Fibroblast of skin of right biceps (primary cell): ENCODE results near the gene DTNBP1.

Source experiments
- DNase-seq: peaks from one replicate; pipeline ENCODE4 v3.0.0-alpha.2; 2013

The DTNBP1 gene

DNA sequence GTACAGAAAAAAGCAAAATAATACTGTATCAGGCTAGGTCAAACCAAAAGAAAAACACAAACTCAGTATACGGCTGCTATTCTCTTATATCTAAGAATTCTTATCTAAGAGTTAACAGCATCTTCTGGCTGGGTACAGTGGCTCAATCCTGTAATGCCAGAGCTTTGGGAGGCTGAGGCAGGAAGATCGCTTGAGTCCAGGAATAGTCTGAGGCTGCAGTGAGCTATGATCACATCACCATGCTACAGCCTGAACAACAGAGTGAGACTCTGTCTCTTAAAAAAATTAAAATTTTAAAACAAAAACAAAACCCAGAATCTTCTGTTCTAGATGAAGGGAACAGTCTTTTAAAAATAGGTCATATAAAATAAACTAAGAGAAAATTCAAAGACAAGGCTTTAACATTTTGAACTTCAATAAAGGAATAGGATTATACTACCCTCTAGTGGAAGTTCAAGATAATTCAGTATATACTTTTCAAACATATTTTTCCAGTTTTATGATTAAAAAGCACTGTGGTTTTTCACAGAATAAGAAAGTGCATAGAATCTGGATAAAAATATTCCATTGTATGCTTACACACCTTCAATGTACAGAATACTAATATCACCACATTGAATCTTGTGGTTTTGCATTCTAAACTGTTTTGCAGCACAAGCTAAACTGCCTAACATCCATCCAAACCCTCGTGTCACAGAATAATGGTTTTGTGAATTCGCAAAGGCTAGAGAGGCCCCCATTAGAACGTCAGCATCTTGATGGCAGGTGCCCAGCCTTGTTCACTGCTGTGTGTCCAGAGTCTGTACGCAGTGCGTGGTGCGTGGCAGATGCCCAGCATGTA, 39.3 kb downstream of the DTNBP1 start:
- DNase-seq, result peak; percentile 27

DNA sequence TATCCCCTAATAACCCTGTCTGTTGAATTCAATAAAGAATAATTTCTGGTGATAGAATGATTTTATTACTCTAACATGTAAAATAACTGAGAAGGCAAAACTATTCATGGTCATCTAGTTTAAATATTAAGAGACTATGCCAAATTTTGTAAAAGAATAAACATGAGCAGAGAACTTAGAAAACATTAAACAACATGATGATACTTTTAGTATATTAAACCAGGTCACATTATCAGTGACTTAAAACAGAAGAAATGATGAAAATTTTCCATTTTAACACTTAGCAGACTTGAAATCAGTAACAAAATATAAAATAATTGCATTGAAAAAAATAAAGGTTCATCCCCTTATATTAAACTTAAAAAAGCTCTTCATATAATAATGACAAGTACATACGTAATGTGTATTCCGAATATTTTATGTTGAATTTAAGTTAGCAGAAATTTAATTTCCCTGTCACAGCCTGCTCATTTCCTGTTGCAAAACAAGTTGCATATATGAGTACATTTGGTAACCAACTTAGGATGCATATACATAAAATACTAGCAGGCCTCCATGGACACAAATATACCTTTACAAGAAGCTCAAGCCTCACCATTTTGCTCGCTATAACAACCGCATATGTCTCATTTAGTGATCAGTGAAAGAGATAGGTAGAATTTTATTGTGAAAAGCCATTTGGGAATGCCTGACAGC, 40.6 kb downstream of the DTNBP1 start:
- DNase-seq, result peak; percentile 11

DNA sequence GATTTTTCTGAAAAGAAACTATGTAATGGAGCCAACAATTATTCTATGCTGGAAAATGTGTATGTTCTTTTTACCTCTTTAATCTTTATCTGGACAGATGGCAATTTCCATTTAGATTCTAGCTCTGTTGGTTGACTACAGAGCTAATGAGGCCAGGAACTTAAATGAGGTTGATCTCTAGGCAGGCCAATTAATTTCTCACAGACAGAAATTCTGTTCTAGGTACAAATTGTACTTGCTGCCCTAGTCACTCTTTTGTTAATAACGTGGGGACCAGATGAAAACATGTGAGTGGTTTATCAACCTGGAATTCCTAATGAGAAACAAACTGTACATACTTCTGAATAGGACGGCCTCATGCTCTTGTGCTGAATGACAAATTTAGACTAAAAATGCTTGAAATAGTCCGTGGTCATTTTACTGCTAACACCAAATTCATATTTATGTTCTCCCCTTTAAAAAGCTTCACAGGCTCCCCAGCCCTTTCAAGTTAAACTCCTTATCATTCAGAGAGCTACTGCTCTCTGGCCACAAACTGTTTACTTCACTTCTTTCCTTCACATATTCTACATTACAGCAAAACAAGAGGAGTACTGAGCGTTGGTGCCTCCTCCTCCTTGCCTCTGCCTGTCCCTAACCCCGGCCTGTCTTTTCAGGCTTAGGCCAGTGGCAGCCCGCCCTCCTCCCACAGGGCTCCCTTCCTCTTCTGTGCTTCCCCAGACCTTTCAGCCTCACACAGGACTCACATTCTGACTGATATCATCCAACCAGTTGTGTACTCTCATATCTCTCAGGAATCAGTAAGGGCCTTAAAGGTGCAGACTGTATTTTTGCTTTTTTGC, 41.4 kb downstream of the DTNBP1 start:
- no peak for DNase-seq

DNA sequence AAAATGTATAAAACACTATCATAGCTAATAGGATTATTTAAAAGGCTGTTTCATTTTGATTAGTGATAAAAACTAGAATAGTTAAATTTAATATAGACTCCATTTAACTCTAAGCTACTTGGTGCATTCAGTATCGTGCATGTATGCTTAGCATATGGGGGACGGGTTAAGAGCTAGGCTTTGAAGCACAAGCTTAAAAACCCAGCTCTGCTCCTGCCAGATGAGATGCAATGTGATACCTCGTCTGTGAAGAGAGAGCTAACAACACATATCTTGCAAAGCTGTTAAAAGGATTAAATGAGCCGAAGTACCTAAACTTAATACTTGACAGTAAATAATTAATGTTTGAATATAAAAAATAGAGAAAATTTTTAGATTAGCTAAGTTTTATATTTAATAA, 42.2 kb downstream of the DTNBP1 start:
- DNase-seq, result no peak

DNA sequence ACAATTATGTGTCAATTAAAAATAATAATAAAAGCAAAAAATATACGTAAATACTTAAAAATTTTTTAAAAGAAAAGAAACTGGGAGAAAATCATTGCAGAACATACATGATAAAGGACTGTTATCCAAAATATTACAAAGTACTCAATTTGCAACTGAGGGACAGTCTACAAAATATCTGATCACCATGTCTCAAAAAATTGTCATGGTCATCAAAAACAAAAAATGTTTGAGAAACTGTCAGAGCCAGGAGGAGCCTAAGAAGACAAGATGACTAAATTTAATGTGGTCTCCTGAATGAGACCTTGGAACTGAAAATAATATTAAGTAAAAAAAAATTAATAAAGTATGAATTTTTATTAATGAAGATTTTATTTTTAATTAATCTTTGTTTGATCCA, 43.5 kb downstream of the DTNBP1 start:
- no peak for DNase-seq

DNA sequence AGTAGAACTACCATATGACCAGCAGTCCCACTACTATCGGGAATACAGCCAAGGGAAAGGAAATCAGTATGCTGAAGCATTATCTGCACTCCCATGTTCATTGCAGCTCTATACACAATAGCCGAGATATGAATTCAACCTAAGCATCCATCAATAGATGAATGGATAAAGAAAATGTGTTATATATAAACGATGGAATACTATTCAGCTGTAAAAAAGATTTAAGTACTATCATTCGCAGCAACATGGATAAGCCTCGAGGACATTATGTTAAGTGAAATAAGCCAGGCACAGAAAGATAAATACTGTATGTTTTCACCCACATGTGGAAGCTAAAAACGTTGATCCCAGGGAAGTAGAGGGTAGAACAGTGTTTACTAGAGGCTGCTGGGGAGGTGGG, 44.1 kb downstream of the DTNBP1 start:
- DNase-seq, result no peak

DNA sequence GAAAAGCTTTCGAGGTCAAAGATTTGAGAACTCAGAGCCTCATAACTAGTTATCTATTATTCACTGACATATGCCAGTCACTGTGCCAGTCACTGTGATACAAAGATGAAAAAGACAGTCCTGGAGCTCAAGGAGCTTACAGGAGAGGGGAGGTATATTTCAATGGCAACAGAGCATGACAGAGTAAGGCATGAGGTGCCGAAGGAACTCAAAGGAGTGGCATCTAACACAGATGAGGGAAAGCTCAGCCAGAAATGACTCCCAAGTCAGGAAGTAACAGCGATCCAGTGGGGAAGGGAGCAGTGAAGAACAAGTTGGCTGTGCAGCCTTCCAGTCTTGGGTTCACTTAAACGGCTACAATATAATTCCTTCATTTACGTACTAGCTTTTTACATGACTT, 46.6 kb downstream of the DTNBP1 start:
- DNase-seq, result no peak

DNA sequence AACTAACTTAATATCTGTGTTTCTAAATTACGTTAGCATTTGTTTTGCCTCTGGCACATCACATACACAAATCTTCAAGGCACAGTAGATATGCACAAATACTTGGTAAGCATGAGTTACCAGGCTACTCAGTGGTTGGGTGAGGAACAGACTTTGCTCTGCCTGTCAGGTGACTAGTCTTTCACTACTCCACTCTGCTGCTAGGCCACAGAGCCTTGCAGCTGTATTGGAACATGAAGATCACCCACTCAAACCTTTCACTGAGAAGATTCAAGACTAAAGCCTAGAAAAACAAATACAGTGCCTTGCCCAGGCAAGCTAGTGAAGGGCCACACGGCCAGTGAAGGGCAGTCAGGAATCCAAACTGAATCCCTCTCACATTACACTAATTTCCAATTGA, 47.0 kb downstream of the DTNBP1 start:
- DNase-seq, result no peak

DNA sequence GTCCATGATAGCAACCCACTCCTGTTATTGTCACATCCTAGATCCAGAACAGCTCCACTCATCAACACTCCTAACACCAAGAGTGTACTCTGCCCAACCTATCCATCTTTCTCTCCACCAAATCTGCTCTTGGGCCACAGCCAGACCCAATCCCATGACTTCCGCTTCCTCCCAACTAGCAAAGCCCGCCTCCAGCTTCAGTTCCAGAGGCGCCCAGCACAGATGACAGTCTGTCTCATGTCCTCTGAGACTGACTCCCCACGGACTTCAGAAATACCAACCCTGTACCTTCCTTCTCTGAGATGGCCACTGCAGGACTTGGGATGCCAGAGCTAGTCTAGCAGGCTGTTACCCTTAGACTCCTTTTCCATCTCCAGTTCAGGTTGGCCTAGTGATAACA, 48.6 kb downstream of the DTNBP1 start:
- DNase-seq, result no peak

DNA sequence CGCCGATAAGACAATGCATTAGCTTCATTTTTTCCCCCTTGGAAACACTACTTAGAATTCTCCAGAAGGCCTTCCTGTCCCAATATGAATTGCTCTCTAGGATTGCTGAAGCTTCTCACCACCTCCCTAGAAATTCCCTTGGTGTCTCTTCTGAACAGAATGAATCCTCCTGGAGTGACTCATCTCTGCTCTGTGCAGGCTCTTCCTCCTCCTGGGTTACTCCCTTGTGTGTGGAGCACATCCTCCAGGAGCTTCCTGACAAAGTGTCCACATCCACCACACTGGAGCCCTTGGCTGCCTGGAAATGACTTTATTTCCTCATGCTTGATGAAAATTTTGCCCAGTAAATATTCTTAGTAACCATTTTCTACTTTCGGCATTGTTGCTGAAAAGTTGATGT, 54.4 kb downstream of the DTNBP1 start:
- peak; percentile 91 for DNase-seq

DNA sequence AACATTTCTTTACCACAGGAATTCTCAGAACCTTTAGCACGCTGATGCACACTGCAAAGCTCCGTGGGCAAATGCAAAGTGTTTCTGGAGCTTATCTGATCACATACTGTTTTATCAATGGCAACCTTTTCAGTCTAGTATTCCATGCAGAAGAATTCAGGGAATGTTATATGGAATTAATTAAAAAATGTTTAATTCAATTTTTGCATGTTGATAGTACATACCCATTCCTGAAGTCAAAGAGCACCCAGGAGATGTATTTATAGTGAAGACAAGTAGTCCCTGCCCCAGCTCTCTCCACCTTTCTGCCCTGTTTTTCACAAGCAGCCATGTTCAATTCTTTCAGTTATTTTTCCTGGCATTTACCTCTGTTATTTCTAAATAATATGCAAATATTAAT, 55.2 kb downstream of the DTNBP1 start:
- DNase-seq, result no peak

DNA sequence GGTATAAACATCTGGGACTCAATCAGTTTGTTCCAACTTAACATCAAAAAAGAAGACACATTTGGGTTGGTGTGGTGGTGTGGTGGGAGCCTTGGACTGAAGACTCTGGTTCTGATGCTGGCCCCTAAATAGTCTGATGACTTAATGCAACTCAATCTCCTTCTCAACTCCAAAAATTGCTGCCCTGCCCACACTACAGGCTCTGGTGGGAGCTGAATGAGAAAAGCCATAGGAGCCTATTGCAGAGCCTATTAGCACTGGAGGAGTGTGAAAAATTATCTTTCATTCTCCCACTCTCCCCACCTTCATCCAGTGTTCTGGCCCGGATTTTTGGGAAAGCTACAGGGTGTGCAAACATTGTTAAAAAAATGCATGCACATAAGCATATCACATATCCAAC, 56.5 kb downstream of the DTNBP1 start:
- no peak for DNase-seq

DNA sequence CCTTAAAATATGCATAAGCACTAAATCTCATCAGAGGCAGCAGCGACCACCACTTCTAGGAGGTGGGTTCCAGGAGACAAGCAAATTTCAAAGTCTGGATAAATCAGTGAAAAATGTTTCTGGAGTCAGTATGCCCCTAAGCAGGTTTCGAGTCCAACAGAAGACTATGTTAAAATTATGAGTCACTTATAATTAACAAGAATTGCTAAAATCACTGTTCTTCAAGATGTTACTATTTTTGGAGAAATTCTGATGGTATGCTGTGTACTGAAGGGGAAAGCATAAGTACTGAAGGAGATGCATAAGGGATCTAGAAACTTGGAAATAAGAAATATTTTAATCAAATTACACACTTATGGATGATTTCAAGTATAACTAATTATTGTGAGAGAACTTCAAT, 58.0 kb downstream of the DTNBP1 start:
- DNase-seq, result peak; percentile 23

DNA sequence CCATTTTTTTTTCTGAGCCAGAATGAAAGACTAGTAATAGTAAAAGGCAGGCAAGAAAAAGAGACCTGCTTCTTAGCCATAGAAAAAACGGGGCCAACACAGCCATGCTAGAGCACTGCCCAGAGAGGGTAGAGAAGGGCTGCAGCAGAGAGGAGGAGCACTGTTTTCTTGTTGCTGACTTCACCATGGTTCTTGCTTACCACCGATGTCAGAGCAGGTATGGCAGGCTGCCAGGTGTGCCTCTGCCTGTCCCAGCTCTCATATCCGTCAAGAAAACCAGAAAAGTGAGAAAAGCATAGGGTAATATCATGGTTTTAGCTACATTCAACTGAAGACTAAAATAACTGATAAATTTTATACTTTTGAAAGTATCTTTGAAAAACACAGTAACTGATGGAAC, 60.7 kb downstream of the DTNBP1 start:
- DNase-seq, result no peak

DNA sequence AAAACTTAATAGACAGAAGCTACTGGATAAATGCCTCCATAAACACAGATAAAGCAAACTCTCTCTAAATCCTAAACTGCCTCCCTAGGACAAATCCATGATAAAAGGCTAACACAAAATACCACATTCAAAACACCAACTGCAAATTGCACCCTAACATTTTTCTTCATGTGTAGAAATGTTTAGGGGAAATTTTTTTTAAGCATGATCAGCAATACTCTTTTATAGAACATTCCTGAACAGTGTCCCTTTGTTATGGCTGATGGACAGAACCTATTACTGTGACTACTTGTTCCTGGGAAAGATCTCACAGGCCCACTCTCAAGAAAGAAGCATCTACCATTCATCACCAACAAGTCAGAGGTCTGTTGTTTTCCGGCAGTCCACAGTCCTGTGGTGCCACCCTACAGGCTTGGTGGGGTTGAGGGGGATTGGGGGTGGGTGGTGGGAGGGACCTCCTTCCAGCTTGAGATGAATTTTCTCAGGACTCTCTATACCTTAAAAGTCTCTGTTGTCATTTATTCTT, 64.5 kb downstream of the DTNBP1 start:
- DNase-seq, result no peak

DNA sequence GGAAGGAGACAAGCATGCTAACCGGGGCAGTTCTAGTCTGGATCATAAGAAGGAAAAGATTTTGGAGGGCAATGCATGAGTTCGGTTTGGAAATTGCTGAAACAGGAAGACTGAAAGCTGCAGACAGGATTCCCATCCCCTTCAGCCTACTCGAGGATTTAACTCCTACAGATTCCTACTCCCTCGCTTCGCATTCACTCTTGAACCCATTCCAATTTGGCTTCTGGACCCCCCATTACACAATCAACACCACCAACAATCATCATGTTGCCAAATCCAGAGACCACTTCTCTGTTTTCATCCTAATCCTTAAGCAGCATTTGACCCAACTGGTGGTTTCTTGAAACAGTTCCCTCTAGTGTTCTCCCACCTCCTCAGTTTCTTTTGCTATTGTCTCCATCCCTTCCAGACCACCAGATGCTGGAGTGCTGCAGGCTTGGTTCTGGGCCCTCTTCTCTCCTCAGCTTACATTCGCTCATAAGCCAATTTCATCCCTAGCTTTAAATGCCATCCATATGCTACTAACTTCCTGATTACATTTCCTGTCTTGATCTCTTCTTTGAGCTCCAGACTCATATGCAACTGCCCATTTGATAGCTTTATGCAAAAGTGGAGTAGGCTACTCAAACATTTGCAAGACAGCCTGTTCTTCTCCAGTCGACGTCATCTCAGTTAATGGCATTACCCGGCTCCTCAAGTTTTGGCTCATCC, 66.5 kb downstream of the DTNBP1 start:
- DNase-seq, result no peak

DNA sequence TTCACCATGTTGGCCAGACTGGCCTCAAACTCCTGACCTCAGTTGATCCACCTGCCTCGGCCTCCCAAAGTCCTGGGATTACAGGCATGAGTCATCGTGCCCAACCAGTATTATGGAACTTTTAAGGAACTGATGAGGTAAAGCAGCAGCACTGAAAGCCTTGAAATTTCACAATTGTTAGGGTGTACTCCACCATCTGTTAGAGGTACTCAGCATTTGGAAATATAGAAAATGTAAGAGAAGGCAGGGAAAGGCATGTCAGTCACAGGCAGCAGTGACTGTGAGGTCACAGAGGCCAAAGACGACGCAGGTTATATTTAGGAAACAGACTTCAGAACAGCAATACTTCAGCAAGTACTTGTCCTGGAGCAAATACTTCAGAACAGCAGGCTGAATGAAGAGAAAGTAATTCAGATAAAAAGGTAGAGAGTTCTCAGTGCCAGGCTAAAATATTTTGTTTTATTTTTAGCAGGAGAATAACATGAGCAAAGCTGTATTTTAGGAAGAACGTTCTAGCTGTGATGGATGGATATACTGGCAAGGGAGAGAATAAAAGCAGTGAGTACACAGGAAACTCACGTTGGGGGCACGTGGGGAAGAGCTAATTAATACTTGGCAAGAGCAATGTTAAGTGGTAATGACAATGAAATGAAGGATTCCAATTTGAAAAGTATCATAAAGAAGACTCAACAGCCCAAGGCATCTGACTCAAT, 67.2 kb downstream of the DTNBP1 start:
- DNase-seq, result no peak

DNA sequence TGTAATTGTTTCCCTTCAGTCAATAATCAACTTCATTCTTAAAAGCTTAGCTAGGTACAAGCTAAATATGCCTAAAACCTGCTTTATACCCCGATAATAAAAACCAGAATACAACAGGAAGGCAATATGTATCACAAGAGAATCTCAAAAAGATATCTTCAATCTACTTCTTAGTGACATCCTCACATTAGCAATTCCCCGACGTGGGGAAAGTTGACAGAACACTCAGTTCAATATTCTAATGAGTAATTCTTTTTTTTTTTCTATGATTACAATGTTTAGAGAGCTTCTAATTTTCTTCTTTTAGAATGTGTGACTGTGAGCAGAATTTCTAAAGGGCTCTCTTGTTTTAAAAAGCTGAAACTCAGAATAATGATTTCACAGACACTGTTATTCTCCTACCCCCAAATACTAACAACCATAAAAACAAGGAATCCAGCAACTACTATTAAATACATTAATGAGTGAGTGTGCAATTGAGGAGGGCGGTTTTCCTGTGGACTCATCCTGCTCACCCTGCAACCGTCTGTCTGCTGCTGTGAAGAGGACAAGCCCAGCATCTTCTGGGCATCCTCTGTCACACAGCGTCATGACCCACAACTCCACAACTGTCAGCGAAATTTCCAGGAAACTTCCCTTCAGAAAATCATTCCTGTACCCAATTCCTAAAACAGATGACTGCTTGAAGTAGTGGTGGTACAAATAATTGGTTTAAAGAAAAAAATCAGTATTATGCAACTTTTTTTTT, 68.1 kb downstream of the DTNBP1 start:
- no peak for DNase-seq

DNA sequence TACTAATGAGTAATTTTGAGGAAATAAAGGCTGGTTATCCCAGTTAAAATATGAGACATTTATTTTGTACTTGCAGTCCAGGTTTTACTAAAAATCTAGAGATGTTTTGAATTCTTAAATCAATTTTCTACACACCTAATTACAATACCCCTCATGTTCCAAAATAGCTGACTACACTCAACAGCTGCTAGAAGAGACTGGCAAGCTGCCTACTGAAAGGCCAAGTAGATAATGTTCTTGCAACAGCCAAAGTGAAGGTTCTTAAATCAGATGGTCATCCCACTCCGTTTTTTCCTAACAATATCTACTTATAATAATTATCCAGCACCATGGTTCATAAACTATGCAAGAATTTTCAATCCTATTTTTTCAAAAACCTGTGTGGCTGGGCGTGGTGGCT, 69.0 kb downstream of the DTNBP1 start:
- no peak for DNase-seq

DNA sequence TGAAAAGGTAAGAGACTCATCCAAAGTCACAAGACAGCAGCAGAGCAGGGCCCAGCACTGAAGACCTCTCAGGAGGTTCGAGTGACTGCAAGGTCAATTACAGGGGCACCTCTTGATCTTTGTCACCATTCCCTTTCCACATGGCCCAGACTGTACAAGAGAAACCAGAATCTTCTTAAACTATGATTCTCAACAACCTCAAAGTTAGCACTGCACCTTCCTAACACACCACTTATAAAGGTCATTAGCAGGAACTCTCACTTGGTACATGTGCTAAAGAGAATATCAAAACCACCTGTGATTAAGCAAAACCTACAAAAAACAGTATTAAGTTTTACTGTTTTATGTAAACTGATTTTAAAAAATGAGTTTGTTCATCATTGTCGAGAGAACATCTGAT, 70.2 kb downstream of the DTNBP1 start:
- no peak for DNase-seq

DNA sequence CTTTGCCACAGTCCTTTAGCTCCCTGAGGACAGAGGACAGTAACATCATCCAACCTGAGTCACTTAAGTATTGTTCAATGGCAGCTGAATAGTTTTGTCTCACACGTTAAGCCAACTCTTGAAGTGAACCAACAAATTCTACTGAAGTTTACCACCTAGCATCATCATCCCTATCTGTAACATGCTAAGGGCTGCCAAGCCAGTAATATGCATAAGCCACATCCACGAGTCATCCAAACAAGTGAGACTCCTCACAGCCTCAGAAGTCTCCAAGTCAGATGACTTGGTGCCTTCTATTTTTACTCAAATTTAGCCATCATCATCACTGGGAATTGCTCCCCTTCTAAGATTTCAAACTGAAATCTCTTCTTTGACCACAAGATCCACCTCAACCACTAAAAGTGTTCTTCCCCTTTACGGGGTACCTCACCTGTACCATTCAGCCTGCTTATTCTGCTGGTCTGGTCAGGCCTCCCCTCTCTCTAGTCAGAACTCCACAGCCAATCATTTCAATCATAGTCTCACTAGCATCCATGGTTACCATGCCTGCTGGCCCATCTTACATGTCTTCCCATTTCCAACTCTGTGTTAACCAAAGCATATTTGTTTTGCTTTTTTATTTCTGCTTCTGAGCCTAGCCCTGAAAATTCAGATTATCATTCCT, 73.7 kb downstream of the DTNBP1 start:
- peak; percentile 84 for DNase-seq
